Kidney epithelial cell (primary cell): ENCODE measurements around the gene DPYD. TPM values are rescaled to one million over a fixed set of nuclear protein-coding genes. Genes with fewer than 3 reads are reported as not detected.

Experiments
- DNase-seq: peaks from one replicate; pipeline ENCODE4 v3.0.0-alpha.2; 2010; ENCODE audit warnings: low read depth
- H3K27me3 ChIP-seq: 2 replicates; pipeline ENCODE4 v1.6.0; 2011; ENCODE audit warnings: low read length; ENCODE audit not compliant: control insufficient read depth, insufficient read depth
- H3K36me3 ChIP-seq: 2 replicates; pipeline ENCODE4 v1.5.1; 2011; ENCODE audit warnings: low read length; ENCODE audit not compliant: control insufficient read depth, insufficient read depth
- H3K4me3 ChIP-seq: 2 replicates; pipeline ENCODE4 v1.5.1; 2011; ENCODE audit warnings: low read depth, mild to moderate bottlenecking, control low read depth, low read length
- total RNA-seq: library from RNA; depleted of rRNA; stranded (reverse); fragments of >200 nt; gene quantifications from 2 replicates; pipeline ENCODE4 v1.2.3, GENCODE V29; 2015
- TF ChIP-seq, protein P1 (sequence below): IDR thresholded peaks from 2 replicates; pipeline ENCODE4 v1.5.1; 2011; ENCODE audit warnings: mild to moderate bottlenecking, moderate library complexity, low read length, control low read depth, inconsistent platforms; ENCODE audit not compliant: insufficient read depth, poor library complexity, severe bottlenecking

The DPYD gene
- total RNA-seq, 1 donor from 2014 or later = 1.6 TPM

DNA sequence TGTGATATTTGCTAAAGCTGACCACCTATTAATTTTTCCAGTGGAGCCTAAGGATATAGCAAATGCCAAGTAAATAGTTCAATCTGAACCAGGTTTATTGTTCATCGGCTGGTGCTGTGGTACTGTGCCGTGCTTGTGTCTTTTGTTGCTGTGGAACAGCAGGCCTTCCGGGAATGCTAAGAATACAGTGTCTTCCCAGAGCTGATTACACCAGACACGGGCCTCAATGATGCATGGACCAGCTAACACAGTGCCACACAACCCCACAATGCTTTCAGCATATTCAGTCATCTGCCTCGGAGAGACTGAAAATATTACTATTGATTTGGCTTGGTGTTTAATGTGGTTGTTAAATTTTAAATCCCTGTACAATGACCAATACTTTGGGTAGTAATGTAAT lies 783.8 kb downstream of the DPYD start:
- no peak for DNase-seq
- no peaks in the 10 kb centered on the region for H3K36me3 ChIP-seq
- no peak overlapping the region for H3K4me3 ChIP-seq
- TF ChIP-seq, protein P1, sequence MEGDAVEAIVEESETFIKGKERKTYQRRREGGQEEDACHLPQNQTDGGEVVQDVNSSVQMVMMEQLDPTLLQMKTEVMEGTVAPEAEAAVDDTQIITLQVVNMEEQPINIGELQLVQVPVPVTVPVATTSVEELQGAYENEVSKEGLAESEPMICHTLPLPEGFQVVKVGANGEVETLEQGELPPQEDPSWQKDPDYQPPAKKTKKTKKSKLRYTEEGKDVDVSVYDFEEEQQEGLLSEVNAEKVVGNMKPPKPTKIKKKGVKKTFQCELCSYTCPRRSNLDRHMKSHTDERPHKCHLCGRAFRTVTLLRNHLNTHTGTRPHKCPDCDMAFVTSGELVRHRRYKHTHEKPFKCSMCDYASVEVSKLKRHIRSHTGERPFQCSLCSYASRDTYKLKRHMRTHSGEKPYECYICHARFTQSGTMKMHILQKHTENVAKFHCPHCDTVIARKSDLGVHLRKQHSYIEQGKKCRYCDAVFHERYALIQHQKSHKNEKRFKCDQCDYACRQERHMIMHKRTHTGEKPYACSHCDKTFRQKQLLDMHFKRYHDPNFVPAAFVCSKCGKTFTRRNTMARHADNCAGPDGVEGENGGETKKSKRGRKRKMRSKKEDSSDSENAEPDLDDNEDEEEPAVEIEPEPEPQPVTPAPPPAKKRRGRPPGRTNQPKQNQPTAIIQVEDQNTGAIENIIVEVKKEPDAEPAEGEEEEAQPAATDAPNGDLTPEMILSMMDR = no peak
- no peaks in the 10 kb centered on the region for H3K27me3 ChIP-seq

DNA sequence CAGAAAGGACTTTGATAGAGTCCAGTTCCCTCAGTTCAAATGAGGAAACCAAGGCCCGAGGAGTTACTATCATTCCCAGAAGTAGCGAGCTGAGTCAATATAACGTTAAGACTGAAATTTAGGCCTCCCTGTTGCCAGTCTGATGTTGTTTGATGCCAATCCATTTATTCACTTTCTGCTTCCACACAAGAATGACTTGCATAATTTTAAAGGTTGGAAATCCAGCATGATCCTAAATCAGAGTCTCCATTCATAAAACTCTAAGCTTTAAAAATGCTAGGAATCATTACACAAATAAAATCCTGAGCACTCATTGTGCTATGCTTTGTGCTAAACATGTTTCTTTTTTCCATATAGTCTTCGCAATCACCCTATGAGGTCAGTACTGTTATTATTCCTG lies 784.9 kb downstream of the DPYD start:
- no peak for DNase-seq
- Histone ChIP-seq H3K4me3 (no peak overlapping the region), H3K27me3 (no peaks in the 10 kb centered on the region), H3K36me3 (no peaks in the 10 kb centered on the region)
- TF ChIP-seq, protein P1 = no peak

DNA sequence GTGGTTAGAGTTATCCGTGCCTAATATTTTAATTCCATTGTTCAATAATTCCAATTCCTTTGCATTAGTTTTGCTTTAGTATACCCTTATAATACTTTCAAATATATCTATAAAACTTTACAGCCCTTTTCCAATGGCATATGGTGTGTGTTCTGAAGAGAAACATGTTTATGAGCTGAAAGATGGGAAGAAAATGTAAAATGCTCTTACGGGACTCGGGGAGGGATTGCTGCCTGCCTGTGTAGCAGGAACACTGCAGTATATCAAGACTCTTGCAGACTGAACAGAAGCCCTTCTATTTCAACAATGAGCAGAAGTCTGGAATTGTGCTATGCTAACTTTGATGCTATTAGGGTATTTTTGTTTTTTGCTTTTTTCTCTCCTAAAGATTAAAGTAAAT lies 792.4 kb downstream of the DPYD start:
- no peaks in the 10 kb centered on the region for H3K36me3 ChIP-seq
- H3K4me3 ChIP-seq = no peak overlapping the region
- no peak for DNase-seq
- no peaks in the 10 kb centered on the region for H3K27me3 ChIP-seq
- TF ChIP-seq, protein P1 = no peak

DNA sequence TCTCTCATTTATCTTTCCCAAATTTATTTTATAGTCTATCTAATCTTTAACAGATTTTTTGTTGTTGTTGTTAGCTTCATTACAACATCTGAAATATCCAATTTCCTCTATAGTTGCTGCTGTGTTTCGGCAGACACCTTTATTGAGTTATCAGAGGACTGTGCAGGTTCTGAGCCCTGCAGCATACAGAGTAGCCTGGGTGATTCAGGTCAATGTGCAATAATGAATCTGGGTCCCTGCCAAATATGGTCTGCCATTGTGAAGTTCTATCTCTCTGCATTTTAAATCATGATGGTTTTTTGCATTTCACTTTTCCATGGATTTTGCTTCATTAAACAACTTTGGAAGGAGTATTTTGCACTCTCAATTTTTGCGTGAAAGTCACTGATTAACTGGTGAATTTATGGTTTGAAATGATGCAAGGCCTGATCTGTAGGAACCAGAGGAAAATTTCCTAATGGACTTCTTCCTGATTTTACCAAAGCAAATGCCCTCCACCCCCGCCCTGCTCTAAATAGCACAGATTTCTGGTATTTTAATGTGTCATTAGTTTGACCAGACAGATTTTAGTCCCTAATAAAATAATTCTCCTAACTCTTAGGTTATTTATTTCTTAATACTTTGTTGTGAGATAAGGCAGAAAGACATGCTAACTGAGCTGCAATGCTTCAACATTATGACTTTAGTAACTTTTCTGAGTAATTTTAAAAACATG lies 797.0 kb downstream of the DPYD start:
- H3K4me3 ChIP-seq = no peak overlapping the region
- TF ChIP-seq, protein P1 = no peak
- no peak for DNase-seq

DNA sequence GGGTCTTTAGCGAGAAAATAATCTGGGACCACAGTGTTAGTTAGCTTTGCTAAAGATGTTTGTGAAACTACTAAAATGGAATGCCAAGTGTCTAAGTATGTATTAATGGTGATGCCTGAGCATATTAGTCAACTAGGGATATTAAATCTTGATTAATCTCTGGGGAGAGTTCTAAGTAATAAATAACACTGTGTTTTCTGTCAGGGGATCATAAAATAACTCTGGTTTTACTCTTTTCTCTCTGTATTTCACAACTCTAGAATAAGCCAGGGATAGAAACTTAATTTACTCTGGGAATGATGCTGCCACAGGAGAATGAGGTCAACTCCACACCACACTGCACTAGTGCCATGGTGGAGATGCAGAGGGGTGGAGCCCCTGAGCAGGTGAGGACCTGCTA lies 800.0 kb downstream of the DPYD start:
- TF ChIP-seq, protein P1 = no peak
- Histone ChIP-seq H3K27me3 (no peaks in the 10 kb centered on the region), H3K4me3 (no peak overlapping the region), H3K36me3 (no peaks in the 10 kb centered on the region)
- no peak for DNase-seq

More for the DNA sequence above, 797.0 kb downstream of the DPYD start:
- no peaks in the 10 kb centered on the region for H3K36me3 ChIP-seq
- no peaks in the 10 kb centered on the region for H3K27me3 ChIP-seq

DNA sequence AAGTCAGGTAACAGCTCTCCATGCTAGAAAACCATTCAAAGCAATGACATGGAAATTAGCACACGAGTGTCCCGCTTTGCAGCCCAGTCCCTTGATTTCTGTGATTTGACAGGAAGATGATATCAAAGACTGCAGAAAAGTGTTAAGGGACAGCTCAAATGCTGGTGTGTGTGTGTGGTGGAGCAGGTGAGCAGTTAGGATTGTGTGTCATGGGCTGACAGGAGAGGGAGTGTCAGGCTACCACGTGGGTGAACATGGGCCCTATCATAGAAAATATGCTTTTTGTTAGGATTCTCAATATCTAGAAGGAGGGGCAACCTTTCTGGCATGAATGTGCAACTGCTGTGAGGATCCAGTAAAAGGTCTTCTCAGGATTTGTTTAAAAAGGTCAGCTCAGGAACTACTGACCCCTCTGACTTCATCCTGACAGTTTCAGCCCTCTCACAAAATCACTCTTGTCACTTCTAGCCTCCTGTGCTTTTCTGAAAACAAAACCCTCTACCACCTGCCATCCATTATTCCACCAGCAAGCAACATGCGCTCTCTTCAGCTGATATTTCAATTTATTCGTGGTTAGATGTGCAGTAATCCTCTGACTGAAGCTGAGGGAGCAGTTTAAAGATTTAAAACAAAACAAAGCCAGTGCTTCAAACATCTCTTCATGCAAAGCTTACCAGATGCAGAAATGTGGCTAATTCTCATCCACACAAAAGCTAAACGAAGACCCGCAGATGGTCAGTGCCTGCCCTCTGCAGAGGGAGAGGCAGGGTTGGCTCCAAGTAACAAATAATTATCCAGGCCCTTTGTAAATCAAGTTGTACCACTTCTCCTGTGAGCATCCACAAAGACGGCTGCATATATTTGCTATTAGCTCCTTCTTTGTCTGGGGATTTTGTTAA lies 801.3 kb downstream of the DPYD start:
- Histone ChIP-seq H3K27me3 (no peaks in the 10 kb centered on the region), H3K4me3 (no peak overlapping the region), H3K36me3 (no peaks in the 10 kb centered on the region)
- TF ChIP-seq, protein P1 = no peak
- DNase-seq = no peak
